IPS-NIHi7 (cell line): ENCODE measurements around the gene NFKBIE.

Experiments used
- DNase-seq: peaks from one replicate; pipeline ENCODE4 v3.0.0; 2012; ENCODE audit warnings: mixed read lengths; ENCODE audit errors: extremely low spot score

NFKBIE gene

DNA sequence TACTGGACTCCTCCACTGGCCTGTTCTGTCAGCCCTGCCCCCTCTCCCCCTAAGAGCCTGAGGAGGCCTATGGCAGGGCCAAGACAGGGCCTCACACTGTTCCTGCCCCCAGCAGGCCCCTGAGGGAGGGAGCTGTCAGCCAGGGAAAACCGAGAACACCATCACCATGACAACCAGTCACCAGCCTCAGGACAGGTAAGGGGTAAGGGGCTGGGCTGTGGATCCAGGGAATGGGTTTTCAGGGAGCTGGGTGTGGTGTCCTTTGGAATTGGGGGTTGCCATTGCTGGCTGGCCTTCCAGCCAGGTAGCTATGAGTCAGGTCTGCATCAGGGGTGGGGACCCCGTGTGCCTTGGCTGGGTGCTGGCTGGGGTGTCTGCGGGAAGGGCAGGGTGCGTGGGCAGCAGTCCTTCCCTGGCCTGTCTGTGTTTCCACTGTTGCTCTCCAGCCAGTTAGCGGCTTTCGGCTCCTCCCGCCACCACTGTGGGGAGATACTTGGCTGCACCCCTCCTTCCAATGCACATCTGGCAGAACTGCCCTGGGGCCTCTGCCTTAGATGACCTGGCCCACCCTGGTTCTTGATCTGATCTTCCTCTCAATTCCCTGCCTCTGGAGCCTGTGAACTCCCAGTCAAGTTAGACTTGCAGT, 38.1 kb downstream of the NFKBIE start:
- no peak for DNase-seq

DNA sequence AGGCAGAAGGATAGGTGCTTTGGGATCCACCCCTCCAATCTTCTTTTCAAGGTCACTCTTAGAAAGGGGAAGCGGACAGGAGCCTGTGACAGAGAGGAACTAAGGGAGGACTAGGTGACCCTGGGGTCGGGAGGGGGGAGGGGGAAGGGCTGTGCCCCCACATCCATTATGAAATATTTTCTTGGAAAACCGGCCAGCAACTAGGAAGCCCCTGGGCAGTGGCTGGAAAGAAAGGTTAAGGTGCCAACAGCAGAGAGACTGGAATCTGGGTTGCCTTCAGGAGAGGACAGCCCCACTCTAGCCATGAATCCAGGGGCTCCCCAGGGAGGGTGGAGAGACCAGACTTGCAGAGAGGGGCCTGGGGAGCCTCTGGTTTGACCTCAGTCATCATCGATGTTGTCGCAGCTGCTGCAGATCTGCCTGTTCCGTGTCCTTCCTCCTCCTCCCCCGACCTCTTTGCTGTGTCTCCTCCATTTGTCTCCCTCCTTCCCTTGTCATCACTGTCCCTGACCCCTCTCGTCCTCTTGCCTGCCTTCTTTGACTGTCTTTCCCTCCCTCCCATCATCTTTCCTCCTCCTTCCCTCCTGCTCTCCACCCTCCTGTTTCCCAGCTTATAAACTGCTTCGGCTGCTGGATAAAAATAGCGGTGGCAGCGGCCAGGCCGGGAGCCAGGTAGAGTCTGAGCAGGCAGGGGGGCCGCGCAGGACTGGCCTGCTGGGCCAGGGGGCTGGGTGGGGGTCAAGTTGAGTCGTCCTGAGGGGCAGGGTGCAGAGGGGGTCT, 38.8 kb downstream of the NFKBIE start:
- no peak for DNase-seq

DNA sequence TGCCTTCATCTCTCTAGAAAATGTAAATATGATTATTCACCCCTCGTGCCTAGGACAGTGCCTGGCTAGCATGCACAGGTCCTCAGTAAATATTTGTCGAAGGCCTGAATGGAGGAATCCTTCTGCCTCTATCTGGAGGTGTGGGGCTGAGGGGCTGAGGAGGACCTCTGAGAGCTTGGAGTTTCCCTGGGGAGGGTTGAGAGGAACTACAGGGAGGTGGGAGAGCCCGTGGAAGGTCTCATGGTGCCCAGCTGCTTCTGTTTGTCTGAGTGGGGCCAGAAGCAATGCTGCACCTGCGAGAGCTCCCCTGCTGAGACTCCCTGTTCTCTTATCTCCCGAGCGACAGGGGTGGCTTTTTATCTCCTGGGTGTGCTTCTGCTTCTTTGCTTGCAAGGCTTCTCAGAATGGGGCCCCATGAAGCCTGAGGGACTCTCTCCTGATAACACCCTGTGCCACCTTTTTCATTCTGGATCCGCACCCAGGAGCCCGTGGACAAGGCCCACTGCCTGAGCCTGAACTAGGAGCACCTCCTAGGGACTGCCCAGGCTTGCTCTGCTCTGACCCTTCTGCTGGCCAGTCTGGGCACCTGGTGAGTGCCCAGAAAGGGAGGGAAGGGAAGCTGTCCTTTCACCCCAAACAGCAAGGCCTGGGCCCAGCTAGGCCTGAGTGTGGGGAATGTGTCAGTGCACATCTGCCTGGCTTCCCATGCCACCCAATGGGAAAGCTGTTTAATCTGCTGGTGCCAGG, 39.6 kb downstream of the NFKBIE start:
- DNase-seq: no peak

DNA sequence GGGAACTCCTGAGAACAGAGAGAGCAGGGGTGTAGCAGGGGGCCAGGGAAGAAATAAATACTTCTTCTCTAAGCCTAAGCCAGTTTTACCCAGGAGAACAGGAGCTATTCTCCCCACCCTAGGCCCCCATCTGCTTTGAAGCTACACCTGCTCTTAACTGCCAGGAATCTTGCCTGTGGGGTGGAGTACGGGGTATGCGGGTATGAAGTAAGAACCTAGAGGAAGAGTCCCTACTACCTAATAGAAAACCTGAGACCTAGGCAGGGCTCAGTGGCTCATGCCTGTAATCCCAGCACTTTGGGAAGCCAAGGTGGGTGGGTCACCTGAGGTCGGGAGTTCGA, 40.4 kb downstream of the NFKBIE start:
- DNase-seq: no peak

DNA sequence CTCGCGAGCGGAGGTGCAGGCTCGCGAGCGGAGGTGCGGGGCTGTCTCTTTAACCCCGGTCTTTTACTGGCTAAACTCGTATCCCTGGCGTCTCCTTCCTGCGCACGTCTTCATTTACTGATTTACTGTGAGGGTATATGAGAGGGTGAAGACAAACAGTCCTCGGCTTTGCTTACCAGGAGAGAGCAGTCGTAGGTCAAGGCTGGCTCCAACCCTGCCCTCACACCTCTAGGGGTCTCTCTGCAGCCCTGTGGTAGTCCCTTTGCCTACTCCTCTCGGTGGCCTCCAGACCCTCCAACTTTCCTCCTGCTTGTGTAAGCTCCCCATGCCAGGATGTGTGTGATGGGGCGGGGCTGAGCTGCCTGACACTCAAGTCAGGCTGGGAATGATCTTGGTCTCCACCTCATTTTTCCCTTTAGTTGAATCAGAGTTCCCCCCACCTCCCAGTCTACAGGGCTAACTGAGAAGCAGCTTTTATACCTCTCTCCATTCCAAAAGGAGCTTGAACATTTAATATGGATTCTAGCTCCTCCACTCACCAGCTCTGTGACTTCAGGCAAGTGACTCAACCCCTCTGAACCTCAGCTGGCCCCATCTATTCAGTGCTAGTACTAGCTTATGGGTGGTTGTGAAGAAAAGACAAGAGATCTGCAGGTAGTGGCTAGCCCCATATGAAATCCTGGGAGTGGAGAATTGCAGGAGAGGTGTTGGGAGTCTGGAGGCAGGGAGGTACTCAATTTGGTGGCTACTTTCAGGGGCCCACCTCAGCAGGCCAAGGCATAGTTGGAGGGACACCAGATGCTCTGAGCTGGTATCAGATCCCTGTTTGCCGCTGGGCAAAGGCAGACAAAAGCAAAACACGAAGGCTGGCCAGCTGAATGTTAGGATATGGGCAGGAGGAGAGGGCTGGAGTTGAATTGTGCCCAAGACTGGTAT, 41.1 kb downstream of the NFKBIE start:
- no peak for DNase-seq

DNA sequence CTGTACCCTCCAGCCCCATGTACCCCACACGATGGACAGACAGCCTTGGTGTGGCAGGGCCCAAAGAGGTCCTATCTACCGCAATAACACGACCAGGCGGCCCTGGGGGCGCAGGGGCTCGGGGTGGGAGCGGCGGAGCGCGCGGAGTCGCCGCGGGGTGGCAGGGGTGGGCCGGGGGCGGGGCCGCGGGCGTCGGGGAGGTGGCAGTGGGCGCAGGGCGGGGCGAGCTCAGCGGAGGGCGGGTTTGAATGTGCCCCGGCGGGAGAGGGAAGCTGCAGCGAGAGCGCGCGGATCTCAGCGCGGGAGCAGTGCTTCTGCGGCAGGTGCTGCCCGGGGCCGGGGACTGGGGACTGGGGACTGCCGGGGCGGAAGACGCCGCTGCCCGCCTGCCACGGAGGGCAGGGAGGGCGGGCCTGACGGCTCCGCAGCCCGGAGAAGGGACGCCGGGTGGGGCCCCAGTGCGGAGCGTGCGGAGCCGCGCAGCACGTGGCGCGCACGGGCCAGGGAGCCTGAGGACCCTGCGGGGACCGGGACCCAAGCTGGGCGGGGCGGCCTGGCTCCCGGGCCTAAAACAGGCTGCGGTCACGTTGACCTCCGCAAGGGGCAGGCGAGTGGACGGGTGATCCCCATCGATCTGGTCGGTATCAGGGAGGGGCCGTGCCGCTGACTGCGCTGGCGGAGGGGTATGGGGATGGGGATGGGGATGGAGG, 41.9 kb downstream of the NFKBIE start, which contains the start of gene SLC29A1:
TSS of gene SLC29A1 (plus strand) at position 277 of the 710 bp plus-strand sequence. CDS start 3,719 bp downstream, outside the sequence.
- DNase-seq: peak; percentile 88

DNA sequence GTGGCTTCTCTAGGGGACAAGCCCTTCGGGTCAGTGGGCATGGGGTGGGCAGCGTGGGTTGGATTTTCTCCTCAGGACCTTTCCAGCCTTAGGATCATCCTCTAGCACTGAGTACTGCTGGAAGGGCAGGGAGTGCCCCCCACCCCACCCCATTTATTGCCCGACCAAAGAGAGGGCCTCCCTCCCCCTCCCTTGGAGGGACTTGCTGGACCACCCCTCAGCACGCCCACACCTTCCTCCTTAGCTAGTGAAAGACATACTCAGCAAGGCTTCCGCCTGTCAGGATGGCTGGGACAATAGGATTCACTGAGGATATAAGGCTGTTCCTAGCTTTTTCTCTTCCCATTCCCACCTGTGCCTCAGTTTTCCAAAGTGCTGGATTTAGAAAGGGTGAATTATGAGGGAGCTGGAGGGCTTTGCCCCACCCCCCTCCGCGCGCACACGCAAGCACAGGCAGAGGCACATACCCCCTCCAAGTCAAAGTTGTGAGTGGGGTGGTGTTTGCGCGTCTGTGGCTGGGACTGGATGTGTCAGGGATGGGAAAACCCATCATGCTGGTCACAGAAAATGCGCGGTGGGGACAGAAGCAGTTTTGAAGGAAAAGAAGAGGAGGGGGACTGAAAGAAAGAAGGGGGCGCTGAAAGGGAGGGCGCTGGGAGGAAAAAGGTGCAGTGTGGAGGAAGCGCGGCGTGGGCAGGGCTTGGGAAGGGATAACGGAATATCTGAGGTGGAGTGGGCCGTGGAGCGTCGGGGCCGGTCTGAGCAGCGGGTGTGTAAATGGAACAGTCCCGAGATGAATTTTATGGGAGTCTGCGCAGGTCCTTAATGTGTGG, 42.6 kb downstream of the NFKBIE start:
- peak; percentile 62 for DNase-seq

DNA sequence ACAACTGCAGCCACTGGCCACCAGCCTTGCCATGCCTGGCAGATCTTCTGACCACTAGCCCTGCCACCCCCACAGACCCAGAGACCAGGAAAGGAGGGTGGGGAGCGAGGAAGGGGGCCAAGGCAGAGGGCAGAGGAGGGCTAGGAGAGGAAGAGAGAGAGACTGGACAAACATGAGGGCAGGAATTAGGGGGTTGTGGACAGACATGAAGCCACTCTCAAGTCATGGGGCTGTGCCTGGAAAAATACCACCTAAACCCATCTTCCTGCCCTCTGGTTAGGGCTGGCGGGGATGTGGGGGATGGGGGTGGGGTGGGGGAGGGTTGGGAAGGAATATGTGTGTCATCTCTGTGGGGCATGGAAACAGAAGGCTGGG, 43.4 kb downstream of the NFKBIE start:
- no peak for DNase-seq

DNA sequence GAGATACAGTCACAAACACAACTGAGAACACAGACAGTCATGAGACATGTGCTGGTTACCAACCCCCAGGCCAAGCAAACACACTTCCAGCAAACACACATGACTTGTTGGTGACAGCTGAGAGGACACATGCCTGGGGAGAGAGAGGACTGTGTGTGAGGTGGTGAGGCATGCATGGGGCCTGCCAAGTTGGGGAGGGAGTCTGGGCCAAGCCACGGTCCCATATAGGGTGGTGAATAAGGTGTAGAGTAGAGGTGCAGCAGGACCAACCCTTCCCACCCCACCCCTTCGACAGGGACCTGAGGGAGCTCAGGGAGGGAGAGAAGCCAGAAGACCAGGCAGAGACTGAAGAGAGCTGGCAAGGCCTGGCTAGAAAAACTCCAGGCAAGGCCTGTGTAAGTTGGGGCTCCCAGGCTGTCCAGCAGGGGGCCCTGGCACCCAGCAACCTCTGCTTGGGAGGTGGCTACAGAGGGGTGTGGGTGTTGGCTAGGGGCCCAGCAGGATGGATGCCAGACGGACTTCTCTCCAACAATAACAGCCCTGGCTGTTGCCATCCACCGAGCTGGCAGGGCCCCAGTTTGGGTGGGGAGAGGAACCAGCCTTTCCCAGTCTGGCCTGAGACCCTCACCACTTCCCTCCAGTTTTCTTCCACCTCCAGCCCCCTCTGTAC, 43.9 kb downstream of the NFKBIE start:
- no peak for DNase-seq

DNA sequence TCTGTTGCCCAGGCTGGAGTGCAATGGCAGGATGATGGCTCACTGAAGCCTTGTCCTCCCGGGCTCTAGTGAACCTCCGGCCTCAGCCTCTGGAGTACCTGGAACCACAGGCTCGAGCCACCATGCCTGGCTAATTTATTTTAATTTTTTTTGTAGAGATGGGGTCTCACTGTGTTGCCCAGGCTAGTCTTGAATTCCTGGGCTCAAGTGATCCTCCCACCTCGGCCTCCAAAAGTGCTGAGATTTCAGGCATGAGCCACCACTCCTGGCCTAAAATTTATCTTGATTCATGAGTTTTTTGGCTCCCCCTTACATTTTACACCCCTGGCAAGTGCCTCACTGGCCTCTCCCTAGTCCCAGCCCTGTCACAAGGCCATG, 44.4 kb downstream of the NFKBIE start:
- DNase-seq: no peak

DNA sequence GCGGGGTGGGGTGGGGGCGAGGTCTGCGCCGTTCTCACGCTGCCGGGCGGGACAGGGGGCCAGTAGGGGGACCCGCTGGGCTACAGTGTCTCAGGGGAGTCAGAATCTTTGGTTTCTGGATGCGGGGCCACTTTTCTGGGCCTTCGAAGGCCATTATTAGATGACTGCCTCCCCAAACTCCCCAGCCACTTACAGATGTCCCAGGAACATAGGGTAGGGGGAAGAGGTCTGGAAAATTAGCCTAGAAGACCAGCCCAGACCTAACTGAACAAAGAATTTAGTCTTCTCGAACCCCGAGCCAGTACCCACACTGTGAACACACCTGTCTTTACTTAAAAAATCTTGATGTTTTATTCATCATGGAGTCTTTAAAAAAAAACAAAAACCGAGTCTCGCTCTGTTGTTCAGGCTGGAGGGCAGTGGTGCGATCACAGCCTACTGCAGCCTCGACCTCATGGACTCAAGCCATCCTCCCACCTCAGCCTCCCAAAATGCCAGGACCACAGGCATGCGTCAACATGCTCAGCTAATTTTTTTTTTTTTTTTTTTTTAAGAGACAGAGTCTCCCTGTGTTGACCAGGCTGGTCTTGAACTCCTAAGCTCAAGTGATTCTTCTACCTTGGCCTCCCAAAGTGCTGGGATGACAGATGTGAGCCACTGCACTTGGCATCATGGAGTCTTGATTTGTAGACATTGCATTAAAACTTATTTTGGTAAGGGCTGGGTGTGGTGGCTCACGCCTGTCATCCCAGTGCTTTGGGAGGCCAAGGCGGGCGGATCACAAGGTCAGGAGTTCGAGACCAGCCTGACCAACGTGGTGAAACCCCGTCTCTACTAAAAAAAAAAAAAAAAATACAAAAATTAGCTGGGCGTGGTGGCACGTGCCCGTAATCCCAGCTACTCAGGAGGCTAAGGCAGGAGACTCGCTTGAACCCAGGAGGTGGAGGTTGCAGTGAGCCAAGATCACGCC, 45.3 kb downstream of the NFKBIE start:
- no peak for DNase-seq

DNA sequence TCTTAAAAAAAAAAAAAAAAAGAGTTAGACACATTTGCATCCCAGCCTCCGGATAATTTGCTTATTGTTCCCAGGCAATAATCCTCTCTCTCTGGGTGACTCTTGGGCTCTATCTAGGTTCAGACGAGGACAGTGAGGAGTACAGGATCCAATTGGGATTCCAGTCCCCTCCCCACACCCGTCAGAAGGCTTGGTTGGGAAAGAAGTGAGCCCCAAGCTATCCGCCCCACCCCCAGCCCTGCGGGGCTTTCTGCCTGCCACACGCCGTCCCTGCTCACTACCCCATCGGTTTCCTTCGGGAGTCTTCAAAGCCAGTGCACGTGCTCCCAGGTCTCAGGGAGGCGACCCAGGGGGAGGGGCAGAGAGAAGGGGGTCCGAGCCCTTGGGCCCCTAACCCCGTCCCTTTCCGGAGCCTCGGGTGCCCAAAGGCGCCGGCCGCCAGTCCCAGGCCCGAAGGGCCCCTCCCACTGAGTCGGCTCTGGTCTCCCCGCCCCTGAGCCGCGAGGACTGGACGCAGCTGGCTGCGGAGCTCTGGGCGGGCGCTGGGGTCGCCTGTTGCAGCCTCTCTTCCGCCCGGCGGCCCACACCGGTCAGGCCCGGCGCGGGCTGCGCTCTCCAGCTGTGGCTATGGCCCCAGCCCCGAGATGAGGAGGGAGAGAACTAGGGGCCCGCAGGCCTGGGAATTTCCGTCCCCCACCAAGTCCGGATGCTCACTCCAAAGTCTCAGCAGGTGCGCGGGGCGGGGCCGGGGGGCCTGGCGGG, 46.1 kb downstream of the NFKBIE start:
- peak; percentile 79 for DNase-seq

DNA sequence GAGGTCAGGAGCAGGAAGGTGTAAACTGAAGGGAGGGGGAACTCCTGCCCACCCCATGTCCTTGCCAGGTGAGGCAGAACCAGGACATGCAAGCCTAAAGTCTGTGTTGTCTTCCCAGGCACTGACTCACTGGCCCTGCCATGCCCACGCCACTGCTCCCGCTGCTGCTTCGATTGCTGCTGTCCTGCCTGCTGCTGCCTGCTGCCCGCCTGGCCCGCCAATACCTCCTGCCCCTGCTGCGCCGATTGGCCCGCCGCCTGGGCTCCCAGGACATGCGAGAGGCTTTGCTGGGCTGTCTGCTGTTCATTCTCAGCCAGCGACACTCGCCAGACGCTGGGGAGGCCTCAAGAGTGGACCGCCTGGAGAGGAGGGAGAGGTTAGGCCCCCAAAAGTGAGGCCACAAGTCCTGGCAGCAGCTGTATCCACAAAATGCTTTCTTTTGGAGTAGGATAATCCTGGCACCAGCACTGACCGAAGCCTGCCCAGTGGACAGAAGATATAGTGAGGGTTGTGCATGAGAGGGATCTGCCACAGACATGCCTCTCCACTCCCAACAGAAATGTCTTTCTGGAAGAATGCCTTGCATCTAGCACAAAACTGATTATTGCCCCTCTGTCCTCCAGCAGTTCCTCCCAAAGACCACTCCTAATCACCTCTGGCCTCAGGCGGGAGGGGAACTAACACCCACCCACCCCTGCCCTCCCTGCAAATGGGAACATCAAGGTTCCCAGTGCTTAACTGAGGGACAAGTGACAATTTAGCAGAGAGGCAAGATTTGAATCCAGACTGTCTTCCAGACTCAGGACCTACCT, 47.8 kb downstream of the NFKBIE start:
- peak; percentile 16 for DNase-seq

DNA sequence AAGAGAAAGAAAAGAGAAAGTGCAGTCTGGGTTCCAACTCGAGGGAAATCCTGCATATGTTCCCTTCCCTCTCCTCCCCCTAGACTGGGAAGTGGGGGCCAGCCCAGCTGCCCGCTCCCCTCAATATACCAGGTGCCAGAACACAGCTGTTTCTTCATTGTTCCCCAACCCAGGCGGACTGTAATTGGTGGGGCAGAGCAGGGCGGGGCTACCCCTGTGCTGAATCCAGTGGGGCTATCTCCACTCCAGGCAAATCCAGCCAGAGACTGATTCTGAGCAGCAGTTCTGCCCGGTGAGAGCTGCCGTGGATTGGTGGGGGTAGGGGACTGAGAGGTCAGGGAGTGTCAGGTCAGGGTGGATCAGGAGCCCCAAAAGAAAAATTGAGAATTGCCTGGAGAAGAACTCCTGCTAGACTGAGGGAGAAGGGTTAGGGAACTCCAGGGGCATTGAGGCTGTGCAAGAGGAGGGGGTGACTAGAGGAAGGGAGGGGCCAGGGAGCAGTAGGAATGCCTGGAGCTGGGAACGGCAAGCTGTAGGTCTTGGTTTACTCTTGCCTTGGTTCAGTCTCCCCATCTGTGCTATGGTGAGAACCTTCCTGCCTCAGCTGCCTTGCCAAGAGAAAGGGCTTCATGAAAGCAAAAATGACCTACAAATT, 48.5 kb downstream of the NFKBIE start, which contains the start of gene MYMX:
TSS of gene MYMX (plus strand) at position 250 of the 655 bp plus-strand sequence. CDS start 546 bp downstream, outside the sequence.
- peak; percentile 34 for DNase-seq

DNA sequence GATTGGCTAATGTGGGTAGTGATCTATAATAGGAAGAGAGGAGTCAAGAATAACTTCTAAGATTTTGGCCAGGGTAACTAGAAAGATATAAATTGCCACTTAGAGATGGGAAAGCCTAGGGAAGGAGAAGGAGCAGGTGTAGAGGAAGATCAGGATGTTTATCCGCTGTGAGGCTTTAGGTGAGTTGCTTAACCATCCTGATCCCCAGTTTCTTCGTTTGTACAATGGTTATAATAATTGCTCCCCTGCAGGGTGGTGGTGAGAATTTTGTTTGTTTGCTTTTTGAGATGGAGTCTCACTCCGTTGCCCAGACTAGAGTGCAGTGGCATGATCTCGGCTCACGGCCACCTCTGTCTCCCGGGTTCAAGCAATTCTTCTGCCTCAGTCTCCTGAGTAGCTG, 51.0 kb downstream of the NFKBIE start:
- DNase-seq: no peak

DNA sequence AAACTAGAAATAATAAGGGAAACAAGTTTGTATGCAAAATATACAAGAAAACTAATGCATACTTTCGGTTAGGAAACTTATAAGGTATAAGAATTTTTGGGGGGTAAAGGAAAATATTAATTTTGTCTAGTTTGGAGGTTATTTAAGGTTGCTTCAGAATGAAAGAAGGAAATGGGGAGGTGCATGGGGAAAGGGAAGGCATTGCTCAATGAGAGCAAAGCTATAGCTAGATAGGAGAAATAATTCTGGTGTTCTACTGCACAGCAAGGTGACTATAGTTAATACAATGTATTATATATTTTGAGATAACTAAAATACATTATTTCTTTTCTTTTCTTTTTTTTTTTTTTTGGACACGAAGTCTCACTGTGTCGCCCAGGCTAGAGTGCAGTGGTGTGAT, 54.1 kb downstream of the NFKBIE start:
- DNase-seq: no peak
